ENCODE data around the gene MFGE8. TPM values are rescaled to one million over a fixed set of nuclear protein-coding genes. Genes with fewer than 3 reads are reported as not detected.
A peak's percentile ranks its signal among the peaks of the same experiment; 100 is the strongest.

Gene MFGE8
- total RNA-seq, 2 donors from 2014 or later, result 31.3 to 38.6 TPM

GRCh38 chr15:88900309-88900981 lies 12.7 kb downstream of the MFGE8 start:
- H3K27me3 ChIP-seq, result no peaks in the 10 kb centered on the region
- DNase-seq, result no peak
- H3K9me3 ChIP-seq, result no peaks in the 10 kb centered on the region
- TF ChIP-seq, protein P1, sequence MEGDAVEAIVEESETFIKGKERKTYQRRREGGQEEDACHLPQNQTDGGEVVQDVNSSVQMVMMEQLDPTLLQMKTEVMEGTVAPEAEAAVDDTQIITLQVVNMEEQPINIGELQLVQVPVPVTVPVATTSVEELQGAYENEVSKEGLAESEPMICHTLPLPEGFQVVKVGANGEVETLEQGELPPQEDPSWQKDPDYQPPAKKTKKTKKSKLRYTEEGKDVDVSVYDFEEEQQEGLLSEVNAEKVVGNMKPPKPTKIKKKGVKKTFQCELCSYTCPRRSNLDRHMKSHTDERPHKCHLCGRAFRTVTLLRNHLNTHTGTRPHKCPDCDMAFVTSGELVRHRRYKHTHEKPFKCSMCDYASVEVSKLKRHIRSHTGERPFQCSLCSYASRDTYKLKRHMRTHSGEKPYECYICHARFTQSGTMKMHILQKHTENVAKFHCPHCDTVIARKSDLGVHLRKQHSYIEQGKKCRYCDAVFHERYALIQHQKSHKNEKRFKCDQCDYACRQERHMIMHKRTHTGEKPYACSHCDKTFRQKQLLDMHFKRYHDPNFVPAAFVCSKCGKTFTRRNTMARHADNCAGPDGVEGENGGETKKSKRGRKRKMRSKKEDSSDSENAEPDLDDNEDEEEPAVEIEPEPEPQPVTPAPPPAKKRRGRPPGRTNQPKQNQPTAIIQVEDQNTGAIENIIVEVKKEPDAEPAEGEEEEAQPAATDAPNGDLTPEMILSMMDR (IDR thresholded peaks at IDR 0.05), result no peak
- no peak overlapping the region for H3K27ac ChIP-seq
- H3K4me1 ChIP-seq, result peaks cover 4% of the 10 kb centered on the region
- intact Hi-C loops (cut with DNase I), result no loop called here
- no peaks in the 10 kb centered on the region for H3K36me3 ChIP-seq
- no peak overlapping the region for H3K4me3 ChIP-seq
- no peak overlapping the region for H3K9ac ChIP-seq (ENCODE audit: low read depth in 2 of 2, low read length in 2 of 2)

DNA sequence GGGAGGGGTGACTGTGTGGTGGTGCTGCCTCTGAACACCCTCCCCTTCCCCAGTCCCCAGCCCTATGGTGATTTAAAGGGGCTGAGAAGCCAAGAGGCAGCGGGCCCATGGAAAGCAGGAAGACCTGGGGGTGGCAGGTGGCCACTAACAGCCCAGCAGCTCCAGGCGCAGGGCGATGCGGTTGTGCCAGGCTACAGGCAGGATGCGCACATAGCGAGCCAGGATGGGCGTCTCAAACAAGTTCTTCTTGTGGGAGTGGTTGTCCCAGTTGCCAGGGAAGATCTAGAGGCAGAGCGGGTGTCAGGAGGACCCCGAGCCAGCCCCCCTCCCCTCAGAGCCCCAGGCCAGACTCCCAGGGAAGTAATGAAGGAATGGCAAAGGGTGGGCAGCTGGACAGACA lies 13.9 kb downstream of the MFGE8 start:
- intact Hi-C loops (cut with DNase I), result no loop called here

DNA sequence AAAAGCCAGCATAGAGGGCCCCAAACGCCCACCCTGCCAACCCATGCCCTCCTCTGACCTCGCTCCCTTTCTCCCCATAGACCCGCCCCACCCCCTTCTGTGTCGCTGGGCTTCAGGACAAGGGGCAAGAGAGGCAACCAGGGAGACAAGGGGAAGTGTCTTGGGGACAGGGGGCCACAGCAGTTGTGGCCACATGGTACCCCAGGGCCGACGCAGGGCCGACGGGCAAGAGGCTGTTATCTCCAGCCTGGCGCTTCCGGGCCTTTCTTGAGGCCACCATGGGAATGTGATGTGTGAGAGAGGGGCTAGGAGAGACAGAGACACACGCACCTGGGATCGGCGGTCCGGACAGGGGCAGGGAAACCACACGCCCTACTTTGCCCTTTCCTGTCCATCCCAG lies 14.4 kb downstream of the MFGE8 start:
- Histone ChIP-seq H3K4me1 (no peaks in the 10 kb centered on the region), H3K27me3 (no peaks in the 10 kb centered on the region), H3K4me3 (no peak overlapping the region), H3K36me3 (no peaks in the 10 kb centered on the region), H3K9me3 (no peaks in the 10 kb centered on the region), H3K27ac (no peak overlapping the region), H3K9ac (ENCODE audit: low read depth in 2 of 2, low read length in 2 of 2) (no peak overlapping the region)
- intact Hi-C loops (cut with DNase I), result no loop called here
- TF ChIP-seq, protein P1 (IDR thresholded peaks at IDR 0.05), result no peak
- DNase-seq, result no peak

More for the DNA sequence above, 13.9 kb downstream of the MFGE8 start:
- H3K4me1 ChIP-seq, result no peaks in the 10 kb centered on the region
- H3K9ac ChIP-seq (ENCODE audit: low read depth in 2 of 2, low read length in 2 of 2), result no peak overlapping the region
- TF ChIP-seq, protein P1 (IDR thresholded peaks at IDR 0.05), result no peak
- no peak for DNase-seq
- H3K27me3 ChIP-seq, result no peaks in the 10 kb centered on the region
- H3K9me3 ChIP-seq, result no peaks in the 10 kb centered on the region
- no peak overlapping the region for H3K27ac ChIP-seq
- H3K4me3 ChIP-seq, result no peak overlapping the region
- no peaks in the 10 kb centered on the region for H3K36me3 ChIP-seq

- TF ChIP-seq, protein P1 (IDR thresholded peaks at IDR 0.05), result peak; percentile 62
- Histone ChIP-seq H3K27ac (no peak overlapping the region), H3K9ac (ENCODE audit: low read depth in 2 of 2, low read length in 2 of 2) (no peak overlapping the region), H3K36me3 (no peaks in the 10 kb centered on the region), H3K9me3 (no peaks in the 10 kb centered on the region), H3K4me3 (no peak overlapping the region), H3K27me3 (no peaks in the 10 kb centered on the region), H3K4me1 (no peaks in the 10 kb centered on the region)
- intact Hi-C loops (cut with DNase I), result no loop called here
- DNase-seq, result peak; percentile 82
Measured at GRCh38 chr15:88897456-88898194, 15.6 kb downstream of the MFGE8 start.

GRCh38 chr15:88897142-88897455 lies 16.1 kb downstream of the MFGE8 start:
- Histone ChIP-seq H3K9ac (ENCODE audit: low read depth in 2 of 2, low read length in 2 of 2) (no peak overlapping the region), H3K27me3 (no peaks in the 10 kb centered on the region), H3K4me3 (no peak overlapping the region), H3K9me3 (no peaks in the 10 kb centered on the region), H3K36me3 (no peaks in the 10 kb centered on the region), H3K4me1 (no peaks in the 10 kb centered on the region), H3K27ac (no peak overlapping the region)
- DNase-seq, result no peak
- intact Hi-C loops (cut with DNase I), result no loop called here
- TF ChIP-seq, protein P1 (IDR thresholded peaks at IDR 0.05), result no peak
